Progenitor cell of endocrine pancreas (in vitro differentiated cells): ENCODE data around the gene SPIRE1. TPM values are rescaled to one million over a fixed set of nuclear protein-coding genes. Genes with fewer than 3 reads are reported as not detected.

Source experiments
- DNase-seq: peaks from one replicate; pipeline ENCODE4 v3.0.0; 2021; ENCODE audit warnings: low spot score; ENCODE audit not compliant: unreplicated experiment
- H3K27ac Mint-ChIP-seq: 2 replicates; pipeline ENCODE4 v1.8.0; 2021; ENCODE audit warnings: mild to moderate bottlenecking, moderate library complexity, mixed read lengths
- H3K27me3 Mint-ChIP-seq: 2 replicates; pipeline ENCODE4 v1.8.0; 2021; ENCODE audit warnings: mixed read lengths
- H3K36me3 Mint-ChIP-seq: 2 replicates; pipeline ENCODE4 v1.8.0; 2022; ENCODE audit warnings: mixed read lengths; ENCODE audit not compliant: insufficient read depth
- H3K4me1 Mint-ChIP-seq: 2 replicates; pipeline ENCODE4 v1.8.0; 2021; ENCODE audit warnings: low read depth, mixed read lengths
- H3K4me3 Mint-ChIP-seq: 2 replicates; pipeline ENCODE4 v1.8.0; 2021; ENCODE audit warnings: low read depth, mild to moderate bottlenecking, moderate library complexity, mixed read lengths
- H3K9me3 Mint-ChIP-seq: 2 replicates; pipeline ENCODE4 v1.8.0; 2021; ENCODE audit warnings: low read depth, mixed read lengths
- total RNA-seq: library from RNA; stranded (reverse); gene quantifications from 2 replicates; pipeline ENCODE4 v1.2.1, GENCODE V29; 2021
- TF ChIP-seq, protein P1 (sequence below): fragments of 200-600 bp; sonication (generic); IDR thresholded peaks from one replicate; pipeline ENCODE4 v1.5.0; 2021; ENCODE audit warnings: antibody characterized with exemption, mild to moderate bottlenecking; ENCODE audit not compliant: unreplicated experiment

SPIRE1 gene
- total RNA-seq, 1 donor from 2014 or later, result 24.6 TPM

DNA sequence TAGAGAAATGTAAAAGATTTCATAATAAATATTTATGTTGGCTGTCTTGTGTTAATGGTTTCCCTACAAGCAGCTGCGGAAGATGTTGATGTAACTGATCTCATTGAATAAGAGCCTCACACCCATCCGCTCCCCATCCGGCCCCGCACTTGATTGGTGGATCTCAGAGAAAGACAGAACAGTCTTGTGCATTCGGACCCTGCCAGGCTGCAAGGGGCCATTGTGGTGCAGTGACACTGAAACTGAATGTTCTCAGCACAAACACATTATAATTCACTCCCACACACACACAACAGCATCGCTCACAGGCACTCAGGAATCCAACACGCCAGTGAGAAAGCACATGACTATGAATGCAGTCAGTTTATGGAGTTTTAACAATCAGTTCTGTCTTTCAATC, 202.4 kb downstream of the SPIRE1 start:
- no peak overlapping the region for H3K4me3 Mint-ChIP-seq

DNA sequence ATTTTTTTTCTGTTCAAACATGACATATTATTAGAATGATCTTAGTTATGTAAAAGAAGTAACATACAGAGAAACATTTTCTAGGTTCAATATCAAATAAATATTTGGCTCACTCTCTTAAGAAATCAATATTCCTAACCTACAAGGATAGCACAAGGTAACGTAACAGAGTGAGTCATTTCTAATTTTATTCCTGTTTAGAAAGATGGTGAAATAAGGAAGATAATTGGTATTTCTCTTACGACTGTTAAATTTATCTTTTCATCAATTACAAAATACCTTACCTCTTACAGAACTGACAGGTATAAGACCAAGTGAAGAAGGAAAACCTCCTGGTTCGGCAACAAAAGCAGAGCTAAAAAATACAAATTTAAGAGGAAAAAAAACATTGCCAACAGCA, 205.1 kb downstream of the SPIRE1 start:
- no peaks in the 10 kb centered on the region for H3K27me3 Mint-ChIP-seq
- peaks cover 20% of the 10 kb centered on the region for H3K36me3 Mint-ChIP-seq
- TF ChIP-seq, protein P1, sequence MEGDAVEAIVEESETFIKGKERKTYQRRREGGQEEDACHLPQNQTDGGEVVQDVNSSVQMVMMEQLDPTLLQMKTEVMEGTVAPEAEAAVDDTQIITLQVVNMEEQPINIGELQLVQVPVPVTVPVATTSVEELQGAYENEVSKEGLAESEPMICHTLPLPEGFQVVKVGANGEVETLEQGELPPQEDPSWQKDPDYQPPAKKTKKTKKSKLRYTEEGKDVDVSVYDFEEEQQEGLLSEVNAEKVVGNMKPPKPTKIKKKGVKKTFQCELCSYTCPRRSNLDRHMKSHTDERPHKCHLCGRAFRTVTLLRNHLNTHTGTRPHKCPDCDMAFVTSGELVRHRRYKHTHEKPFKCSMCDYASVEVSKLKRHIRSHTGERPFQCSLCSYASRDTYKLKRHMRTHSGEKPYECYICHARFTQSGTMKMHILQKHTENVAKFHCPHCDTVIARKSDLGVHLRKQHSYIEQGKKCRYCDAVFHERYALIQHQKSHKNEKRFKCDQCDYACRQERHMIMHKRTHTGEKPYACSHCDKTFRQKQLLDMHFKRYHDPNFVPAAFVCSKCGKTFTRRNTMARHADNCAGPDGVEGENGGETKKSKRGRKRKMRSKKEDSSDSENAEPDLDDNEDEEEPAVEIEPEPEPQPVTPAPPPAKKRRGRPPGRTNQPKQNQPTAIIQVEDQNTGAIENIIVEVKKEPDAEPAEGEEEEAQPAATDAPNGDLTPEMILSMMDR, result no peak
- no peaks in the 10 kb centered on the region for H3K4me1 Mint-ChIP-seq
- H3K27ac Mint-ChIP-seq, result no peak overlapping the region
- H3K9me3 Mint-ChIP-seq, result no peaks in the 10 kb centered on the region
- DNase-seq, result no peak
- H3K4me3 Mint-ChIP-seq, result no peak overlapping the region

More for the DNA sequence above, 202.4 kb downstream of the SPIRE1 start:
- Mint-ChIP-seq H3K27me3 (no peaks in the 10 kb centered on the region), H3K27ac (no peak overlapping the region), H3K4me1 (no peaks in the 10 kb centered on the region), H3K36me3 (peaks cover 17% of the 10 kb centered on the region), H3K9me3 (no peaks in the 10 kb centered on the region)
- TF ChIP-seq, protein P1, result no peak
- DNase-seq, result no peak

DNA sequence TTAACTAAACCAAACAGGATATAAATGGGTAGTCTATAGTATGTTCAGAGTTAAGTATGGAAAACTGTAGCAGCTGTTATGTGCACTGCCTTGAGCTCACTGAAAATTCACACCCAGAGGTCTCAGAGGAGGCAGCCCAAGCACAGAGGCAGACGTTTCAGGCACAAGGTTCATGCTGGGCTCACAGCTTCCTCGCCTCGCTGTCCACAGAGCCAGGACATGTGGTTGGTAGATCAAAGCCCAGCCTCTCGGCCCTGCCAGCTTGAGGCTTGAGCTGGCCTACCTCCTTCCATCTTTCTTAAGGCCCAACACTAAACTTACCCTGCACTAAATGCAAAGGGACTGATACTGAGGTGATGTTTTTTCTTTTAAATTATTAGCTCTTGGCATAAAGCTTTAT, 206.5 kb downstream of the SPIRE1 start:
- Mint-ChIP-seq H3K4me1 (no peaks in the 10 kb centered on the region), H3K36me3 (peaks cover 18% of the 10 kb centered on the region)

DNA sequence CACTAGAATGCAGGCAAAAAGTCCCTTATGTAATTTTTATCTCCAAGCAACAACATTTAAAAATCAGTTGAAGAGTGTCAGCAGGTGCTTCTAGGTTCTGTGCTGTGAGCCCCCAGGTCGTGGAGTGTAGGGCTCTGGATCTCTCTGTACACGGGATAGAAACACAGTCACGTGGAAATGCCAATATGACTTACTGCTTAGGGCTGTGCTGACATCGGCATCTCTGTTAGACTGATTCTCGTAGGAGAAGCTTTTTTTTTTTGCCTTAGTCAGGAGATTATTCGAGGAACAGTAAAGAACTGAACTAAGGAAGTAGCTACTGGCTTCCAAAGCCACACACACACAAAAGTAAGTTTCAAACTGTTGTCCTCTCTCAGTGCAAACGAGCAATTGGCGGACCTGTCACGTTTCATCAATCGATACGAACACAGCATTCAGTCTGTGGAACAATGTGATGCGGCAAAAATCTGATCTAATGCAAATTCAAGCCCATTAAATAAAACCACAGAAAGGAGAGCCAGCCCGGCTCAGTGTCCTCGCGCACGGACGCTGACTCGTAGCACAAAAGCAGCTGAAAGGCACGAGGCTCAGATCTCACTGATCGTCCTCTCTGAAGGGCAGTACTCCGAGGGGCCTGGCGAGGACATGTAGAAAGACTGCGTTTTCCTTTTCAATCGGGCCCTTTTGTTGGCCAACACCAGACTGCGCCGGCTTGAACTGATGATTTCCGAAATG, 208.7 kb downstream of the SPIRE1 start:
- TF ChIP-seq, protein P1, result no peak
- no peaks in the 10 kb centered on the region for H3K4me1 Mint-ChIP-seq
- no peak overlapping the region for H3K4me3 Mint-ChIP-seq
- DNase-seq, result no peak
- H3K27ac Mint-ChIP-seq, result no peak overlapping the region
- peaks cover 27% of the 10 kb centered on the region for H3K36me3 Mint-ChIP-seq
- H3K27me3 Mint-ChIP-seq, result no peaks in the 10 kb centered on the region
- H3K9me3 Mint-ChIP-seq, result no peaks in the 10 kb centered on the region

More for the DNA sequence above, 206.5 kb downstream of the SPIRE1 start:
- no peaks in the 10 kb centered on the region for H3K9me3 Mint-ChIP-seq
- no peaks in the 10 kb centered on the region for H3K27me3 Mint-ChIP-seq
- TF ChIP-seq, protein P1, result no peak
- no peak overlapping the region for H3K4me3 Mint-ChIP-seq
- no peak for DNase-seq
- H3K27ac Mint-ChIP-seq, result no peak overlapping the region

DNA sequence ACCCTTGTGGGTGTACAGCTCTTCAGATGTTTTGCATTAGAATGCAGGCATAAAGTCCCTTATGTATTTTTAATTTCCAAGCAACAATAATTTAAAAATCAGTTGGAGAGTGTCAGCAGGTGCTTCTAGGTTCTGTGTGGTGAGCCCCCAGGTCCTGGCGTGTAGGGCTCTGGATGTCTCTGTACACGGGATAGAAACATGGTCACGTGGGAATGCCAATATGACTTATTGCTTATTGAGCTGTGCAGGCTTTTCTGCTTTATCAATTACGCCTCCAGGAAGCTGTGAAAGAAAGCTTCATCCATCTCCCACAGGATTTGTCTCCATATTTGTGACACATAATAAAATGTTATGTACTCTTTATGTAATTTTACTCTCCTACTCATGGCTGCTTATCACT, 212.4 kb downstream of the SPIRE1 start:
- no peak for DNase-seq
- no peaks in the 10 kb centered on the region for H3K4me1 Mint-ChIP-seq
- peaks cover 27% of the 10 kb centered on the region for H3K36me3 Mint-ChIP-seq
- peaks cover 2% of the 10 kb centered on the region for H3K9me3 Mint-ChIP-seq
- H3K27ac Mint-ChIP-seq, result no peak overlapping the region
- no peak overlapping the region for H3K4me3 Mint-ChIP-seq
- H3K27me3 Mint-ChIP-seq, result no peaks in the 10 kb centered on the region
- TF ChIP-seq, protein P1, result no peak
